ENCODE measurements around the gene LRPPRC. TPM values are rescaled to one million over a fixed set of nuclear protein-coding genes. Genes with fewer than 3 reads are reported as not detected.

Gene LRPPRC
- total and polyA plus RNA-seq, 7 donors, result 47.3 to 198 (median 100) TPM

DNA sequence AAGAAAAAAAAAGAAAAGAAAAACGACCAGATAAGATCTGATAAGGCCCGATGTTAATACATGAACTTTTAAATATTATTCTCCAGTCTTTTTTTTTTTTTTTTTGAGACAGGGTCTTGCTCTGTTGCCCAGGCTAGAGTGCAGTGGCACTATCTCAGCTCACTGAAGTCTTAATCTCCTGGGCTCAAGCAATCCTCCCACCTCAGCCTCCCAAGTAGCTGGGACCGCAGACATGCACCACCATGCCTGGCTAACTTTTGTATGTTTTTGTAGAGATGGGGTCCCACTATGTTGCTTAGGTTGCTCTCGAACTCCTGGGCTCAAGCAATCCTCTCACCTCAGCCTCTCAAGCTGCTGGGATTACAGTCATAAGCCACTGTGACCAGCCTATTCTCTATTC lies 158.8 kb downstream of the LRPPRC start:
- Histone ChIP-seq H3K9me3 (no peaks in the 10 kb centered on the region), H3K27ac (no peak overlapping the region), H3K36me3 (ENCODE audit: insufficient read depth in 1 of 2, low read depth in 1 of 2) (no peaks in the 10 kb centered on the region), H3K4me3 (no peak overlapping the region), H3K4me1 (no peaks in the 10 kb centered on the region), H3K27me3 (ENCODE audit: insufficient read depth in 3 of 3, low read length in 2 of 3) (peaks cover 0 to 2% (median 2%) of the 10 kb centered on the region in 3 donors)
- no peak for ATAC-seq
- TF ChIP-seq, protein P1, sequence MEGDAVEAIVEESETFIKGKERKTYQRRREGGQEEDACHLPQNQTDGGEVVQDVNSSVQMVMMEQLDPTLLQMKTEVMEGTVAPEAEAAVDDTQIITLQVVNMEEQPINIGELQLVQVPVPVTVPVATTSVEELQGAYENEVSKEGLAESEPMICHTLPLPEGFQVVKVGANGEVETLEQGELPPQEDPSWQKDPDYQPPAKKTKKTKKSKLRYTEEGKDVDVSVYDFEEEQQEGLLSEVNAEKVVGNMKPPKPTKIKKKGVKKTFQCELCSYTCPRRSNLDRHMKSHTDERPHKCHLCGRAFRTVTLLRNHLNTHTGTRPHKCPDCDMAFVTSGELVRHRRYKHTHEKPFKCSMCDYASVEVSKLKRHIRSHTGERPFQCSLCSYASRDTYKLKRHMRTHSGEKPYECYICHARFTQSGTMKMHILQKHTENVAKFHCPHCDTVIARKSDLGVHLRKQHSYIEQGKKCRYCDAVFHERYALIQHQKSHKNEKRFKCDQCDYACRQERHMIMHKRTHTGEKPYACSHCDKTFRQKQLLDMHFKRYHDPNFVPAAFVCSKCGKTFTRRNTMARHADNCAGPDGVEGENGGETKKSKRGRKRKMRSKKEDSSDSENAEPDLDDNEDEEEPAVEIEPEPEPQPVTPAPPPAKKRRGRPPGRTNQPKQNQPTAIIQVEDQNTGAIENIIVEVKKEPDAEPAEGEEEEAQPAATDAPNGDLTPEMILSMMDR (IDR thresholded peaks at IDR 0.05), result no peak
- 81 to 88% (median 84%) methylated on average over 4 of the region's 4 CpGs for WGBS, 3 donors
- no peak for DNase-seq
- intact Hi-C loops (cut with DNase I), result no loop called here

Other genes with a start within 250 kb of the LRPPRC start
- 10 to 100 TPM in 1 of 4 donors, 1 to 10 TPM in 3; 3.4 to 11.4 (median 7.9) TPM for gene DYNC2LI1, start 221.9 kb downstream of the LRPPRC start, total RNA-seq
- gene DYNC2LI1, start 221.9 kb downstream of the LRPPRC start, polyA plus RNA-seq, result 10 to 100 TPM in 1 of 3 donors, 1 to 10 TPM in 2; 7.2 to 23.7 (median 8.9) TPM
- gene ABCG5, start 157.2 kb downstream of the LRPPRC start, total RNA-seq, result not detected
- gene ABCG5, start 157.2 kb downstream of the LRPPRC start, polyA plus RNA-seq, result under 1 TPM in 2 of 3 donors, not detected in 1; 0.01 to 0.08 TPM
- gene ABCG8, start 157.0 kb downstream of the LRPPRC start, total RNA-seq, result not detected
- gene ABCG8, start 157.0 kb downstream of the LRPPRC start, polyA plus RNA-seq, result under 1 TPM in 1 of 3 donors, not detected in 2; 0.05 TPM
- 100 to 1,000 TPM in 3 of 4 donors, 10 to 100 TPM in 1; 83.9 to 195 (median 141) TPM for gene PPM1B, start 172.9 kb upstream of the LRPPRC start, total RNA-seq
- 100 to 1,000 TPM in 1 of 3 donors, 10 to 100 TPM in 2; 17.4 to 244 (median 99.6) TPM for gene PPM1B, start 172.9 kb upstream of the LRPPRC start, polyA plus RNA-seq

All from psoas muscle (tissue), 8 donors.